MM.1S (cell line): ENCODE measurements around the gene SP110.

Source experiments
- DNase-seq: peaks from one replicate; pipeline ENCODE4 v3.0.0-alpha.2; 2015
- H2AFZ ChIP-seq: fragments of 300-600 bp; sonication (generic); 2 replicates; pipeline ENCODE4 v1.6.0; 2016; ENCODE audit warnings: antibody characterized with exemption, low read length
- H3F3A ChIP-seq: fragments of 300-600 bp; sonication (generic); 2 replicates; pipeline ENCODE4 v1.6.1; 2016; ENCODE audit warnings: mild to moderate bottlenecking, antibody characterized with exemption, low read length, moderate library complexity, mixed read lengths; ENCODE audit not compliant: insufficient read depth
- H3K27ac ChIP-seq: fragments of 300-600 bp; sonication (generic); 2 replicates; pipeline ENCODE4 v1.5.1; 2016; ENCODE audit warnings: mild to moderate bottlenecking, low read length
- H3K27me3 ChIP-seq: fragments of 300-600 bp; sonication (generic); replicated peaks from 2 replicates; pipeline ENCODE4 v1.6.0; 2016; ENCODE audit warnings: low read length; ENCODE audit not compliant: insufficient read depth
- H3K36me3 ChIP-seq: fragments of 300-600 bp; sonication (generic); replicated peaks from 2 replicates; pipeline ENCODE4 v1.6.1; 2016; ENCODE audit warnings: mild to moderate bottlenecking, low read length, mixed read lengths; ENCODE audit not compliant: insufficient read depth
- H3K4me1 ChIP-seq: fragments of 300-600 bp; sonication (generic); 2 replicates; pipeline ENCODE4 v1.6.1; 2016; ENCODE audit warnings: low read length, mixed read lengths
- H3K4me2 ChIP-seq: fragments of 300-600 bp; sonication (generic); 2 replicates; pipeline ENCODE4 v1.6.0; 2016; ENCODE audit warnings: low read depth, low read length
- H3K4me3 ChIP-seq: fragments of 300-600 bp; sonication (generic); 2 replicates; pipeline ENCODE4 v1.5.1; 2016; ENCODE audit warnings: low read length, mixed read lengths
- H3K79me2 ChIP-seq: fragments of 300-600 bp; sonication (generic); 2 replicates; pipeline ENCODE4 v1.6.1; 2016; ENCODE audit warnings: mixed run types, low read length, mixed read lengths
- H3K9ac ChIP-seq: fragments of 300-600 bp; sonication (generic); 2 replicates; pipeline ENCODE4 v1.6.1; 2016; ENCODE audit warnings: low read length, mixed read lengths
- H3K9me2 ChIP-seq: fragments of 300-600 bp; sonication (generic); replicated peaks from 2 replicates; pipeline ENCODE4 v1.6.1; 2016; ENCODE audit warnings: mild to moderate bottlenecking, low read length, mixed read lengths; ENCODE audit not compliant: insufficient read depth
- H3K9me3 ChIP-seq: fragments of 300-600 bp; sonication (generic); replicated peaks from 2 replicates; pipeline ENCODE4 v1.6.1; 2016; ENCODE audit warnings: mild to moderate bottlenecking, low read length, mixed read lengths; ENCODE audit not compliant: insufficient read depth
- H4K20me1 ChIP-seq: fragments of 300-600 bp; sonication (generic); 2 replicates; pipeline ENCODE4 v1.6.1; 2016; ENCODE audit warnings: mild to moderate bottlenecking, low read length, moderate library complexity, mixed read lengths; ENCODE audit not compliant: insufficient read depth
- EZH2 ChIP-seq: fragments of 300-600 bp; sonication (generic); optimal IDR thresholded peaks from 2 replicates; pipeline ENCODE3; 2017; ENCODE audit warnings: low read depth, mild to moderate bottlenecking, antibody characterized with exemption, low read length, mixed read lengths
- EZH2phosphoT487 ChIP-seq: fragments of 300-600 bp; sonication (generic); IDR thresholded peaks from 2 replicates; pipeline ENCODE4 v1.6.1; 2018; ENCODE audit warnings: antibody characterized with exemption, low read length
- TF ChIP-seq, protein P1 (sequence below): fragments of 300-600 bp; sonication (generic); IDR thresholded peaks from 2 replicates; pipeline ENCODE4 v1.5.1; 2016; ENCODE audit warnings: antibody characterized with exemption, low read length, mixed read lengths

The SP110 gene

DNA sequence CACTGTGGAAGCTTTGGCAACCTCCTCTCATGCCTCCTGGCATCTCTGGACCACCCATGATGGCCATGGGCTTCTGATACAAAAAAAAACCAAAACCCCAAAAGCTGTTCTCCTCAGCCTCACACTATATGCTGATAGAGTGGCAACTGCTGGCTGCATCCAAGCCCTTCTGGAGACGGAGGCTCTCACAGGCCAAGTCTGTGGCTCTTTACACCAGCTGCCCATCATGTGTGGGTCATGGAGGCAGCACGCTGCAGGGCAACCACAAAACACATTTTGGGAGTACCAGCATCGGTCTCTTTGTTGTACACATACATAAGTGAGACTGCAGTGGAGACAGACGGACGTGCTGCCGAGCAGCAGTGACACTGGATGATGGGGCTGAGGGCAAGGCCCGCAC is 45.3 kb downstream of the SP110 start:
- no peak for DNase-seq
- no peaks in the 10 kb centered on the region for H3K36me3 ChIP-seq
- H3K4me3 ChIP-seq, result no peak overlapping the region
- no peaks in the 10 kb centered on the region for H4K20me1 ChIP-seq
- no peak overlapping the region for H2AFZ ChIP-seq
- H3K79me2 ChIP-seq, result no peaks in the 10 kb centered on the region
- H3K9me2 ChIP-seq, result no peaks in the 10 kb centered on the region
- no peaks in the 10 kb centered on the region for H3K4me1 ChIP-seq
- H3K9ac ChIP-seq, result no peak overlapping the region
- H3K4me2 ChIP-seq, result no peak overlapping the region
- H3F3A ChIP-seq, result no peaks in the 10 kb centered on the region
- TF ChIP-seq EZH2 (no peak), EZH2phosphoT487 (no peak)
- TF ChIP-seq, protein P1, sequence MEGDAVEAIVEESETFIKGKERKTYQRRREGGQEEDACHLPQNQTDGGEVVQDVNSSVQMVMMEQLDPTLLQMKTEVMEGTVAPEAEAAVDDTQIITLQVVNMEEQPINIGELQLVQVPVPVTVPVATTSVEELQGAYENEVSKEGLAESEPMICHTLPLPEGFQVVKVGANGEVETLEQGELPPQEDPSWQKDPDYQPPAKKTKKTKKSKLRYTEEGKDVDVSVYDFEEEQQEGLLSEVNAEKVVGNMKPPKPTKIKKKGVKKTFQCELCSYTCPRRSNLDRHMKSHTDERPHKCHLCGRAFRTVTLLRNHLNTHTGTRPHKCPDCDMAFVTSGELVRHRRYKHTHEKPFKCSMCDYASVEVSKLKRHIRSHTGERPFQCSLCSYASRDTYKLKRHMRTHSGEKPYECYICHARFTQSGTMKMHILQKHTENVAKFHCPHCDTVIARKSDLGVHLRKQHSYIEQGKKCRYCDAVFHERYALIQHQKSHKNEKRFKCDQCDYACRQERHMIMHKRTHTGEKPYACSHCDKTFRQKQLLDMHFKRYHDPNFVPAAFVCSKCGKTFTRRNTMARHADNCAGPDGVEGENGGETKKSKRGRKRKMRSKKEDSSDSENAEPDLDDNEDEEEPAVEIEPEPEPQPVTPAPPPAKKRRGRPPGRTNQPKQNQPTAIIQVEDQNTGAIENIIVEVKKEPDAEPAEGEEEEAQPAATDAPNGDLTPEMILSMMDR, result no peak
- no peak overlapping the region for H3K27ac ChIP-seq
- H3K9me3 ChIP-seq, result no peaks in the 10 kb centered on the region
- H3K27me3 ChIP-seq, result no peaks in the 10 kb centered on the region

DNA sequence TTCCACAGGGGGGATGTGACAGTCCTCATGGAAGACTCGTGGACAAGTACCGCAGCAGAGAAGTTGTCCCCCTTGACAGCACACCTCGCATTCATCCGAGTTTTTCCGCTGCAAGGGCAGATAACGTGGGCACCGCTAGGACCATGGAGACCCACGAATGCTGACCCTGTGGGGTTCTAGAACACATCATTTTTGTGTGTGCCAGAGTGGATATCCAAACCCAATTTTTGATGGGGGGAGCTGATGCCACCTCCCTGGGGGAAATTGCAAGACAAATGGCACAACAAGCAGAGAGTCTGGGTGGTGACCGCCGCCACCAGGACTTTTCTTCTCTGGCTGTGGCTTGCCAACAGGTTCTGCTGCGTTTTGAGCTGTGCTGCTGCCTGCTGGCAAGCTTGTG is 46.9 kb downstream of the SP110 start:
- TF ChIP-seq, protein P1, result no peak
- no peak for TF ChIP-seq EZH2
- TF ChIP-seq EZH2phosphoT487, result no peak
- Histone ChIP-seq H3K4me2 (no peak overlapping the region), H4K20me1 (no peaks in the 10 kb centered on the region), H3F3A (no peaks in the 10 kb centered on the region), H2AFZ (no peak overlapping the region), H3K27ac (no peak overlapping the region), H3K9me2 (no peaks in the 10 kb centered on the region), H3K36me3 (no peaks in the 10 kb centered on the region), H3K4me1 (no peaks in the 10 kb centered on the region), H3K9ac (no peak overlapping the region), H3K9me3 (no peaks in the 10 kb centered on the region), H3K79me2 (no peaks in the 10 kb centered on the region), H3K27me3 (no peaks in the 10 kb centered on the region), H3K4me3 (no peak overlapping the region)
- no peak for DNase-seq

DNA sequence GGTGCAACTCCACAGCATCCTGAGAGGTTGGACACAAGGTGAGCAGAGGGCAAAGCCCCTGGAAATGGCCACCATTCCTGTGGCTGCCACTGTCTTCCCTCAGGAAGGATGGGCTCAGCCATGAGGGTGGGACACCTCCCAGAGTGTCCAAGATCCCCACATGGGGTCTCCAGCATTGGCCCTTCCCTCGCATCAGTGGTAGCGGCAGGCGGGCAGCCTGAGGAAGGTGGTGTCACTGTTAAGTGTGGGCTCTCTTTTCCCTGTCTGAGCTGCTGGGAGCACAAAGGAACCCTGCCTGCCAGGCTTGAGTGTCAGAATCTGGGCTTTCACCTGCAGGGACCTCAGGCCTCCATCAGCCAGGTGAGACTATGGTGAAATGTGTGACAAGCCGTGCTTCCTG is 47.6 kb downstream of the SP110 start:
- no peak for DNase-seq
- Histone ChIP-seq H3K27me3 (no peaks in the 10 kb centered on the region), H3K9ac (no peak overlapping the region), H3K4me2 (no peak overlapping the region), H3K36me3 (no peaks in the 10 kb centered on the region), H3K4me3 (no peak overlapping the region), H4K20me1 (no peaks in the 10 kb centered on the region), H3K4me1 (no peaks in the 10 kb centered on the region), H2AFZ (no peak overlapping the region), H3K27ac (no peak overlapping the region), H3K79me2 (no peaks in the 10 kb centered on the region), H3F3A (no peaks in the 10 kb centered on the region), H3K9me3 (no peaks in the 10 kb centered on the region), H3K9me2 (no peaks in the 10 kb centered on the region)
- TF ChIP-seq, protein P1, result no peak
- TF ChIP-seq EZH2 (no peak), EZH2phosphoT487 (no peak)
